Activated naive CD8-positive, alpha-beta T cell treated with anti-CD3 and anti-CD28 coated beads for 36 hours (primary cell): ENCODE measurements around the gene MAD1L1. TPM values are rescaled to one million over a fixed set of nuclear protein-coding genes. Genes with fewer than 3 reads are reported as not detected.
"Not testable (repeated sequence)": the region's sequence is repeated elsewhere in the genome, so short reads cannot be mapped to it uniquely, and the experiment has no call there.

Experiments
- DNase-seq: peaks from one replicate; pipeline ENCODE4 v3.0.0; 2021
- H3K27ac Mint-ChIP-seq: one replicate; pipeline ENCODE4 v1.8.0; 2022; ENCODE audit warnings: mild to moderate bottlenecking, moderate library complexity, mixed read lengths
- H3K27me3 Mint-ChIP-seq: one replicate; pipeline ENCODE4 v1.8.0; 2022; ENCODE audit warnings: mild to moderate bottlenecking, mixed read lengths
- H3K36me3 Mint-ChIP-seq: one replicate; pipeline ENCODE4 v1.8.0; 2021; ENCODE audit warnings: mild to moderate bottlenecking, mixed read lengths
- H3K4me1 Mint-ChIP-seq: one replicate; pipeline ENCODE4 v1.8.0; 2021; ENCODE audit warnings: mixed read lengths
- H3K4me3 Mint-ChIP-seq: one replicate; pipeline ENCODE4 v1.8.0; 2022; ENCODE audit warnings: mild to moderate bottlenecking, moderate library complexity, mixed read lengths
- H3K9me3 Mint-ChIP-seq: one replicate; pipeline ENCODE4 v1.8.0; 2022; ENCODE audit warnings: mixed read lengths
- total RNA-seq, 2 experiments: library from RNA; stranded (reverse); gene quantifications; one replicate each; pipeline ENCODE4 v1.2.3, GENCODE V29; 2021

Gene MAD1L1
- total RNA-seq, 2 experiments from 2014 or later = 36.5 to 37.8 TPM

DNA sequence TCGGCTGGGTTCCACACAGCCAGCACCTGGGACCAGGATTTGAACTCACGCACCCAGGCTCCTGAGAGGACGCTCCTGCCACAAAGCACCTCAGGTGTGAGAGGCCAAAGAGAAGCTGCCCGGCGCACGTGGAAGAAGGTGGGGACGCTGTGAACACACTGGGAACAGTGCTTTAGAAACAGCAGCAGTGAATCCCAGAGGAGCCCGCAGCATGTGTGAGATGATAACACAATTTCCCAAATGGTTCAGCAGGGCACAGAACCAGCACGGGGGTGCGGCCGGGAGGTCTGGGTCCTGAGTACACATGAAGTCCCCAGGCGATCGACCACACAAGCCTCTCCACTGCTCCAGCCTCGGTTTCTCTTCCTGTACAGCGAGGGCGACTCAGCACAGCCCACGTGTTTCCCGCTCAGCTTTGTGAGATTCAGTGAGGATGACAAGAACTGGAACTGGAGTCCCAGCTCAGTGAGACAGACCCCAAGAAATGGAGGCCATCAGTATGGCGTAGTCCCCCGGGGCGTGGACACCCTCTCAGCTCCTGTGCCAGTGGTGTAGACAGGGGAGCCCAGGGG, 188.3 kb downstream of the MAD1L1 start:
- H3K9me3 Mint-ChIP-seq = no peaks in the 10 kb centered on the region
- H3K27me3 Mint-ChIP-seq = no peaks in the 10 kb centered on the region
- H3K27ac Mint-ChIP-seq = no peak overlapping the region
- peaks cover 12% of the 10 kb centered on the region for H3K36me3 Mint-ChIP-seq
- H3K4me1 Mint-ChIP-seq = peaks cover 22% of the 10 kb centered on the region
- DNase-seq = no peak
- H3K4me3 Mint-ChIP-seq = no peak overlapping the region

DNA sequence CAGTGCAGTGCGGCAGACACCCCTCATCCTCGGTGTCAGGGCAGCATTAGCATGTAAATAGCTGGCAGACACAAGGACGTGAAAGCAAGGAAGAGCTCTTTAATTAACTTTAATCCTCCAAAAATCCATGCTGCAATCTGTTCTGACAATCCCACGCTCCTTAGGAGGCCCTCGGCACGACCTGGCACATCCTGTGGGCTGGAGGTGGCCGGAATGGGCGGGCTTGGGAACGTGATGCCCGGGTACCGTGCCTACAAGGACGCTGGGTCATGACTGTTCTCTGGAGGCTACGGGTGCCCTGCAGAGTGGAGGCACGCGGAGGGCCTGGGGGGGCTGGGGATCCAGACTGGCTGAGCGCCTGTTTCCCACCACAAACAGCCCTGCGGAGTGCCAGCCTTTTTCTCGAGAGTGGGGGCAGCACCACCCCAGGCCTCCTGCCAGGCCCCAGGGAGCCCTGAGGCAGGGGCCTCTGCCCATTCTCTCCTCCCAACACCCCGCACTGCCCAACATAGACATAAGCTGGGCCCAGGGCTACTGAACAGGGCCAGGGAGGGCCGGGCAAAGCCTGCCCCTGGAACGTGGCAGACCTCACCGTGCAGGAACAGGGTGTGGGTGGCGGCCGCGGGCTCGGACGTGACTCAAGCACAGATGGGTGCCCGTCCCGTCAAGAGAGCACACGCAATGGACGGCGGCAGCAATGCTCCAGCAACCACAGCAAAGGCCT, 189.3 kb downstream of the MAD1L1 start:
- H3K9me3 Mint-ChIP-seq = no peaks in the 10 kb centered on the region
- H3K4me3 Mint-ChIP-seq = no peak overlapping the region
- no peak overlapping the region for H3K27ac Mint-ChIP-seq
- DNase-seq = no peak
- no peaks in the 10 kb centered on the region for H3K27me3 Mint-ChIP-seq
- H3K36me3 Mint-ChIP-seq = peaks cover 12% of the 10 kb centered on the region
- H3K4me1 Mint-ChIP-seq = peaks cover 29% of the 10 kb centered on the region

DNA sequence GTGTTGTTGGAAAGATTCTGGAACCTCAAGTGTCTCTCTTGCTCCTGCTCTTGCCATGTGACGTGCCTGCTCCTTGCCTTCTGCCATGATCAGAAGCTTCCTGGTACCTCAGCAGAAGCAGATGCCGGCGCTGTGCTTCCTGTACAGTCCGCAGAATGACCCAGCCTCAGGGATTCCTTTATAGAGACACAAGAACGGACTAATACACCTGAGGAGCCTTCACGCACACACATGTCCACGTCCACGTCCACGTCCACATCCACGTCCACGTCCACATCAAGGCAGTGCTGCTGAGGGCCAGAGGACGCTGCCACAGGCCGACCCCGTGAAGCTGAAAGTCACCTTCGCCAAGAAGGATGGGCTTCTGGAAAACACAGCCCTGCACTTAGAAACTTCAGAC, 190.1 kb downstream of the MAD1L1 start:
- DNase-seq = no peak
- Mint-ChIP-seq H3K4me3 (no peak overlapping the region), H3K27me3 (no peaks in the 10 kb centered on the region), H3K36me3 (peaks cover 12% of the 10 kb centered on the region), H3K4me1 (peaks cover 37% of the 10 kb centered on the region), H3K9me3 (no peaks in the 10 kb centered on the region), H3K27ac (no peak overlapping the region)

GRCh38 chr7:2041496-2042367, 191.0 kb downstream of the MAD1L1 start:
- no peak overlapping the region for H3K27ac Mint-ChIP-seq
- no peaks in the 10 kb centered on the region for H3K9me3 Mint-ChIP-seq
- peaks cover 46% of the 10 kb centered on the region for H3K4me1 Mint-ChIP-seq
- no peaks in the 10 kb centered on the region for H3K27me3 Mint-ChIP-seq
- DNase-seq = no peak
- H3K36me3 Mint-ChIP-seq = peaks cover 18% of the 10 kb centered on the region
- H3K4me3 Mint-ChIP-seq = no peak overlapping the region

DNA sequence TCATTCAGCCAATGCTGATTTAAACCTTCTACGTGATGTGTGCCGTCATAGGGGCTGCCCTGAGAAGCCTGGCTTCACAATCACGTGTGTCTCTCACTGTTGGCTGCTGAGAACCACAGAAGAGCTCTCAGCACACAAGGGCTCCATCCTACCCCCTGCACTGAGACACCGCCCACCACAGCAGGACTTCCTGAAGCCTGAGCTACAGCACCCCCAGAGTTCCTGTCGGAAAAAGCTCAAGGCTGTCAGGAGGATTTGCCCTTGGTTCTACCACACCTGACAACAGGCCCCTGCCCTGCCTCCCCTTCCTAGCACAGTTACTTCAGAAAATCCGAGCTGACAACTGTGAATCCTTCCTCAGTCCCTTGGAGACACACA, 191.9 kb downstream of the MAD1L1 start:
- H3K4me3 Mint-ChIP-seq = no peak overlapping the region
- peaks cover 47% of the 10 kb centered on the region for H3K4me1 Mint-ChIP-seq

DNA sequence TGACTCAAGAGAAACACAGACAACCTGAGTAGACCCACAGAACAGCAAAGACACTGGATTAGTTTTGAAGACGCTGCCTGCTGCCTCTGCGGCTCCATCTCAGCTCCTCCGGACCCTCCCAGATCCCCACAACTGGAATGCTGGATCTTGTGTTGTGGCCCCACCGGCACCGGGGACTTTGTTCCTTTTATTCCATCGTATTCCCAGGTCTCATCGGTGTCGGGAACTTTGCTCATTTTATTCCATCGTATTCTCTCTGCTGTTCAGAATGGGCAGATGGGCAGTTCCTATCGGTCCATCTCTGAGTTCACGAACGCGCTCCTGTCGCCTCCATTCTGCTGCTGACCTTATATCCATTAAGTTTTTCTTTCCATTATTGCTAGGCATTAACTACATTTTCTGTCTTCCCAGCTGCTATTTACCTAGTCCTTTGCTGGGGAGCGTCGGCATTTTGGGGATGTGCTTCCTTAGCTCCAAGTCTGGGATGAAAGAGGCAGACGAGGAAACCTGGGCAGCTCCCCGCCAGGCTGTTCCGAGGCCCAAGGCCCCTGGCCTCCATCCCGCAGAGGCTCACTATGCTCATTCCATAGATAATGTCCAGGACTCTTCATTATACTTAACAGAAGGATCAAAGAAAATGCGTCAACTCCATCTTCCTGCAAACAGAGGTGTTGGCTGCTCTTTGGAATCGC, 192.4 kb downstream of the MAD1L1 start:
- no peak for DNase-seq
- H3K27ac Mint-ChIP-seq = no peak overlapping the region
- no peaks in the 10 kb centered on the region for H3K9me3 Mint-ChIP-seq
- peaks cover 19% of the 10 kb centered on the region for H3K36me3 Mint-ChIP-seq
- H3K27me3 Mint-ChIP-seq = no peaks in the 10 kb centered on the region
- H3K4me3 Mint-ChIP-seq = no peak overlapping the region
- peaks cover 47% of the 10 kb centered on the region for H3K4me1 Mint-ChIP-seq

More for the DNA sequence above, 191.9 kb downstream of the MAD1L1 start:
- peak; percentile 37 for DNase-seq
- H3K36me3 Mint-ChIP-seq = peaks cover 19% of the 10 kb centered on the region
- no peaks in the 10 kb centered on the region for H3K27me3 Mint-ChIP-seq
- H3K27ac Mint-ChIP-seq = no peak overlapping the region
- H3K9me3 Mint-ChIP-seq = no peaks in the 10 kb centered on the region

DNA sequence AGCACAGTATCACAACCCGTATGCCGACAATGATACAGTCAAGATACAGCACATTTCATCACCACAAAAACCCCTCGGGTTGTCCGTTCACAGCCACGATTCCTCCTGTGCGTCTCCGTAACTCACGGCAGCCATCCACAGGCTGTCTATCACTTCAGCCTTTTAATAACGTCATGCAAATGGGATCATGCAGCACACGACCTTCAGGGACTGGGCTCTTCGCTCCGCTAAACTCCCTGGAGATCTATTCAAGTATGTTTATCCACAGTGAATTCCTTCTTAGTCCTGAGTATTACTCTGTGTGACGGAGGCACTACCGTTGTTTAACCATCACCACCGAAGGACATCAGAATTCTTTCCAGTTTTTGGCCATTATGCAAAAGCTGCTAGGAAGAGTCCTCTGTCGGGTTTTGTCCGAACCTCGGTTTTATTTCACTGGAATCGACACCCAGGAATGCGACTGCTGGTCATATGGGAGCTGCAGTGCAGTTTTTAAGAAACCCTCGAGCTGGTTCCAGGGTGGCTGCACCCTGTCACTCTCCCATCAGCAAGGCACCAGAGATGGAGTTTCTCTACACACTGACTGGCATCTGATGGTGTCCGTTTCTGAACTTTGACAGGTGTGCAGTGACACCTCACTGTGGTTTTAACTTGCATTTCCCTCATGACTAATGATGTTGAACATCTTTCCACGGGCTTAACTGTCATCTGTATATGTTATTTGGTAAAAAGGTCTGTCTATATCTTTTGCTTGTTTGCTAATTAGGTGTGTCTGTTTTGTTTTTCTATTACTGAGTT, 193.6 kb downstream of the MAD1L1 start:
- H3K27me3 Mint-ChIP-seq = no peaks in the 10 kb centered on the region
- no peak overlapping the region for H3K4me3 Mint-ChIP-seq
- H3K27ac Mint-ChIP-seq = peak overlapping the region; percentile 40
- H3K36me3 Mint-ChIP-seq = peaks cover 19% of the 10 kb centered on the region
- peaks cover 47% of the 10 kb centered on the region for H3K4me1 Mint-ChIP-seq
- H3K9me3 Mint-ChIP-seq = no peaks in the 10 kb centered on the region
- DNase-seq = no peak

DNA sequence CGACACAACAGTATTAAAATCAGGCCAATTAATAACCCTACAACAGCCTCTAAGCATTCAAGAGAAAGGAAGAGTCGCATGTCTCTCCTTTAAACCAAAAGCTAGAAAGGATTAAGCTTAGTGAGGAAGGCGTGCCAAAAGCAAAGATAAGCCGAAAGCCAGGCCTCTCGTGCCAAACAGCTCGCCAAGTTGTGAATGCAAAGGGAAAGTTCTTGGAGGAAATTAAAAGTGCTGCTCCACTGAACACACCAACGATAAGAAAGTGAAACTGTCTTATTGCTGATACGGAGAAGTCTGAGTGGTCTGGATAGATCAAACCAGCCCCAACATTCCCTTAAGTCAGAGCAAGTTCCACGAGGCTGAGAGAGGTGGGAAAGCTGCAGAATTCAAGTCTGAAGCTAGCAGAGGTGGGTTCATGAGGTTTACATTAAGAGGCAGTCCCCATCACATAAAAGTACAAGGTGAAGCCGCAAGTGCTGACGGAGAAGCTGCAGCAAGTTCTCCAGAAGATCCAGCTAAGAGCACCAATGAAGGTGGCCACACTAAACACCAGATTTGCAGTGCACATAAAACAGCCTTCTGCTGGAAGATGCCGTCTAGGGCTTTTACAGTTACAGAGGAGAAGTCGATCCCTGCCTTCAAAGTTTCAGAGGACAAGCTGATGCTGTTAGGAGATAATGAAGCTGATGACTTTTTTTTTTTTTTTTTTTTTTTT, 194.8 kb downstream of the MAD1L1 start:
- DNase-seq = peak; percentile 43
- no peaks in the 10 kb centered on the region for H3K27me3 Mint-ChIP-seq
- peaks cover 16% of the 10 kb centered on the region for H3K36me3 Mint-ChIP-seq
- H3K4me3 Mint-ChIP-seq = peak overlapping the region; percentile 83
- peak overlapping the region; percentile 97 for H3K27ac Mint-ChIP-seq
- H3K9me3 Mint-ChIP-seq = no peaks in the 10 kb centered on the region
- peaks cover 47% of the 10 kb centered on the region for H3K4me1 Mint-ChIP-seq

DNA sequence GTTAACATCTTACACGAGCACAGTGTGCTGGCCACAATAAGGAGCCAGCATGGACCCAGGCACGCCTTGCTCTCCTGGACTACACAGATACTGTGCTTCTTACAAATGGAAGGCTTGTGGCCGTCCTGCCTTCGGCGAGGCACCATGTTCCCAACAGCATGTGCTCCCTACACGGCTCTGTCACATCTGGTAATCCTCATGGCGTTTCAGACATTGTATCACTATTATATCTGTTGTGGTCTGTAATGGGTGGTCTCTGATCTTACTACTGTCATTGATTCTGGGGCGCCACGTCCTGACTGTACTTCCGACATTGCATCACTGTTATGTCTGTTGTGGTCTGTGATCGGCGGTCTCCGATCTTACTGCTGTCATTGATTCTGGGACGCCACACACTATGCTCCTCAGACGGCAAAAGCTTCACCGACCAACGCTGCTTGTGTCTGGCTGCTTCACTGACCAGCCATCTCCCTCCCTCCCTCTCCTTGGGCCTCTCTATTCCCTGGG, 195.4 kb downstream of the MAD1L1 start:
- H3K4me3 Mint-ChIP-seq = peak overlapping the region; percentile 83
- H3K9me3 Mint-ChIP-seq = no peaks in the 10 kb centered on the region
- no peaks in the 10 kb centered on the region for H3K27me3 Mint-ChIP-seq
- H3K4me1 Mint-ChIP-seq = peaks cover 51% of the 10 kb centered on the region
- H3K27ac Mint-ChIP-seq = peak overlapping the region; percentile 97
- peaks cover 13% of the 10 kb centered on the region for H3K36me3 Mint-ChIP-seq
- DNase-seq = peak; percentile 64

DNA sequence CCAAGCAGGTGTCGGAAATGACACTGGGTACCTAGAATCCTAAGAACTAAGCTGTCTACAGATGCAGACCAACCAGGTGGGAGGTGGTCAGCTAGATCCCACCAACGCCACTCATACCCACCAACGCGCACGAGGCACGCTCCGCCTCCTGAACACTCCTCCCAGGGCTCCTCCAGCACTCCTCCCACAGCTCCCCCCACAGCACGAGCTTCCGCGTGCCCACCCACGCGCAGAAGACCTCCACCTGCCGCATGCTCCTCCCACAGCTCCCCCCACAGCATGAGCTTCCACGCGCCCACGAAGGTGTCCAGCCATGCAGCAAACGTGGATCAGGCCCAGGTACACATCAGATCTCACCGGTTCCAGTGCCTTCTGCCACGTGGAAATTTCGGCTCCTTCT, 196.0 kb downstream of the MAD1L1 start:
- no peak for DNase-seq
- Mint-ChIP-seq H3K4me1 (peaks cover 57% of the 10 kb centered on the region), H3K36me3 (peaks cover 7% of the 10 kb centered on the region), H3K9me3 (no peaks in the 10 kb centered on the region), H3K27me3 (no peaks in the 10 kb centered on the region), H3K27ac (peak overlapping the region; percentile 97), H3K4me3 (peak overlapping the region; percentile 83)

DNA sequence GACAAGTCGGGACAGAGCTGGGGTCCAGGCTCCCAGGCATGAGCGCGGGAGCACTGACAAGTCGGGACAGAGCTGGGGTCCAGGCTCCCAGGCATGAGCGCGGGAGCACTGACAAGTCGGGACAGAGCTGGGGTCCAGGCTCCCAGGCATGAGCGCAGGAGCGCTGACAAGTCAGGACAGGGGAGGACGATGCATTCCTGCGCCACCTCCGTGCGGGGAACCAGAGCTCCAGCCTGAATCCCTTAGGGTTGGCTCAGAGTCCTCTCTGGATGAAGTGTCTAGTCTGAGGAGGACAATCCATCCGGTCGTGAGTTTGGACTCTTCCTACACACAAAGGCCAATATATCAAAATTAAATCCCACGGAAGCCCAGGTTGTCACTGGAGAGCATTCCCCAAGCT, 196.5 kb downstream of the MAD1L1 start:
- not testable (repeated sequence) for H3K27me3 Mint-ChIP-seq, H3K9me3 Mint-ChIP-seq, H3K36me3 Mint-ChIP-seq, DNase-seq, H3K4me3 Mint-ChIP-seq
- Mint-ChIP-seq H3K4me1 (peaks cover 59% of the 10 kb centered on the region), H3K27ac (peak overlapping the region; percentile 61)

GRCh38 chr7:2034291-2035201, 198.2 kb downstream of the MAD1L1 start:
- Mint-ChIP-seq H3K9me3 (peaks cover 2% of the 10 kb centered on the region), H3K27me3 (no peaks in the 10 kb centered on the region), H3K27ac (no peak overlapping the region), H3K4me3 (no peak overlapping the region), H3K36me3 (peaks cover 14% of the 10 kb centered on the region), H3K4me1 (peaks cover 51% of the 10 kb centered on the region)
- no peak for DNase-seq

DNA sequence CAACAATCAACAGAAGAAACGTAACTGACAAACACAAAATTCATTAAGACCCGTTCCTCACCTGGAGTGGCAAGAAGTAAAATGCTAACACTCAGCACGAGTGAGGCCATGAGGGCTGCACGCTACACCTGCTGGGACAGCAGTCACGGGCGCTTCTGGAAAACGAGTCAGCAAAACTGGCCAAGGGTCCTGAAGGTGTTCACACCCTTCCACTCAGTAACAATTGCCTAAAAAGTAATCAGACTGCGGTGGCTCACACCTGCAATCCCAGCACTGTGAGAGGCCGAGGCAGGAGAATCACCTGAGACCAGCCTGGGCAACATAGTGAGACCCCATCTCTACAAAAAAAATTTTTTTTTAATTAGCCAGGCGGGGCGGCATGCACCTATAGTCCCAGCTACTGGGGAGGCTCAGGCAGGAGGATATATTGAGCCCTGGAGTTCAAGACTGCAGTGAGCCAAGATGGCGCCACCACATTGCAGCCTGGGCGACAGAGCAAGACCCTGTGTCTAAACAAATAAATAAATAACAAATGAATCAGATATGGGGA, 199.1 kb downstream of the MAD1L1 start:
- Mint-ChIP-seq H3K4me3 (no peak overlapping the region), H3K27ac (no peak overlapping the region), H3K4me1 (peaks cover 44% of the 10 kb centered on the region), H3K9me3 (peaks cover 10% of the 10 kb centered on the region), H3K36me3 (peaks cover 23% of the 10 kb centered on the region), H3K27me3 (no peaks in the 10 kb centered on the region)
- no peak for DNase-seq
